HCT116 (cell line): ENCODE data around the gene RECQL5. TPM values are rescaled to one million over a fixed set of nuclear protein-coding genes. Genes with fewer than 3 reads are reported as not detected.

Source experiments
- ATAC-seq: fragments of 200-7000 bp; cut with Tn5 transposase; 2 replicates; pipeline ENCODE4 v1.9.1; 2020; ENCODE audit warnings: mild to moderate bottlenecking, moderate library complexity
- Bru-seq: library from RNA; stranded (reverse); fragments of 400-500 nt; gene quantifications from one replicate; lab custom pipeline; 2021; lab: Mats Ljungman, UMichigan
- BruChase-seq, 2 experiments: library from RNA; stranded (reverse); fragments of 400-500 nt; gene quantifications; one replicate each; lab custom pipeline; 2021; lab: Mats Ljungman, UMichigan
- BruUV-seq: library from RNA; stranded (reverse); fragments of 400-500 nt; replicated peaks from 2 replicates; lab custom pipeline; 2021; lab: Mats Ljungman, UMichigan
- CTCF ChIA-PET: fragments of 300-600 bp; sonication (Branson Sonifier 250); formaldehyde crosslinking; loops from one replicate; lab custom pipeline; 2021; ENCODE audit warnings: antibody characterized with exemption; lab: Charles Lee
- POLR2A ChIA-PET: fragments of 300-600, 350-600 bp; sonication (Branson Sonifier 250); formaldehyde crosslinking; loops from one replicate; lab custom pipeline; 2021; ENCODE audit warnings: antibody characterized with exemption; lab: Charles Lee
- RAD21 ChIA-PET, 2 experiments: fragments of 300-600 bp; sonication (Branson Sonifier 250); formaldehyde crosslinking; loops; one replicate each; lab custom pipeline; 2023; ENCODE audit warnings: low total read pairs in 2 of 2; ENCODE audit not compliant: uncharacterized antibody in 2 of 2, unreplicated experiment in 2 of 2, low non-redundant PET in 1 of 2; lab: Charles Lee
- DNase-seq: peaks from one replicate; pipeline ENCODE4 v3.0.0-alpha.2; 2010; ENCODE audit warnings: low read depth, low spot score
- H2AFZ ChIP-seq: fragments of 200-600 bp; shearing (Covaris generic), sonication (generic); 2 replicates; pipeline ENCODE4 v1.6.1; 2017; ENCODE audit warnings: low read depth, mixed run types, mixed read lengths, antibody characterized with exemption, low read length; ENCODE audit not compliant: poor library complexity, severe bottlenecking
- H3K27ac ChIP-seq: 2 replicates; pipeline ENCODE4 v1.5.1; 2012; ENCODE audit warnings: low read depth, low read length
- H3K27me3 ChIP-seq: fragments of 200-600 bp; sonication (generic); 2 replicates; pipeline ENCODE4 v1.6.1; 2016; ENCODE audit warnings: mixed run types, low read length, mixed read lengths; ENCODE audit not compliant: insufficient read depth
- H3K36me3 ChIP-seq, 2 experiments: fragments of 200-500 bp in 1 of 2; fragments of 200-600 bp in 1 of 2; sonication (Bioruptor generic) in 1 of 2; sonication (generic) in 1 of 2; 2 replicates each; pipeline versions ENCODE4 v1.5.1 to v1.6.1; 2014 to 2016; ENCODE audit warnings: low read length in 2 of 2, inconsistent platforms in 1 of 2, mixed read lengths in 1 of 2, mixed run types in 1 of 2; ENCODE audit not compliant: insufficient read depth in 2 of 2, control insufficient read depth in 1 of 2
- H3K4me1 ChIP-seq, 2 experiments: fragments of 200-600 bp in 1 of 2; sonication (generic) in 1 of 2; 2 replicates each; pipeline versions ENCODE4 v1.5.1 to v1.6.1; 2012 to 2017; ENCODE audit warnings: low read length in 2 of 2, inconsistent platforms in 1 of 2, mild to moderate bottlenecking in 1 of 2, mixed read lengths in 1 of 2, mixed run types in 1 of 2, moderate library complexity in 1 of 2; ENCODE audit not compliant: insufficient read depth in 2 of 2, control insufficient read depth in 1 of 2
- H3K4me2 ChIP-seq: fragments of 200-600 bp; sonication (generic); 2 replicates; pipeline ENCODE4 v1.6.1; 2017; ENCODE audit warnings: mixed run types, low read length, mixed read lengths
- H3K4me3 ChIP-seq, 2 experiments: fragments of 200-600 bp in 1 of 2; sonication (generic) in 1 of 2; replicated peaks in 1 of 2; 2 replicates each; pipeline ENCODE4 v1.5.1; 2011 to 2016; ENCODE audit warnings: low read length in 2 of 2, control low read depth in 1 of 2, low read depth in 1 of 2, mild to moderate bottlenecking in 1 of 2, mixed read lengths in 1 of 2, mixed run types in 1 of 2
- H3K79me2 ChIP-seq: fragments of 200-600 bp; sonication (generic); 2 replicates; pipeline ENCODE4 v1.6.1; 2017; ENCODE audit warnings: mild to moderate bottlenecking, mixed run types, low read length, moderate library complexity, mixed read lengths; ENCODE audit not compliant: insufficient read depth
- H3K9ac ChIP-seq: fragments of 200-600 bp; sonication (generic); 2 replicates; pipeline ENCODE4 v1.6.1; 2016; ENCODE audit warnings: low read length, mixed read lengths
- H3K9me2 ChIP-seq: fragments of 200-600 bp; sonication (generic), shearing (Covaris generic); 2 replicates; pipeline ENCODE4 v1.6.1; 2017; ENCODE audit warnings: mixed run types, mild to moderate bottlenecking, moderate library complexity; ENCODE audit not compliant: insufficient read depth
- H3K9me3 ChIP-seq, 2 experiments: fragments of 200-500 bp in 1 of 2; fragments of 200-600 bp in 1 of 2; sonication (Bioruptor generic) in 1 of 2; sonication (generic) in 1 of 2; 2 replicates each; pipeline ENCODE4 v1.6.1; 2014 to 2017; ENCODE audit warnings: low read length in 2 of 2, mixed read lengths in 2 of 2, inconsistent platforms in 1 of 2, low read depth in 1 of 2, mild to moderate bottlenecking in 1 of 2, mixed run types in 1 of 2, moderate library complexity in 1 of 2; ENCODE audit not compliant: control insufficient read depth in 1 of 2, insufficient read depth in 1 of 2
- H4K20me1 ChIP-seq: fragments of 200-600 bp; sonication (generic), shearing (Covaris generic); 2 replicates; pipeline ENCODE4 v1.6.1; 2017; ENCODE audit warnings: mixed run types, mild to moderate bottlenecking, moderate library complexity; ENCODE audit not compliant: insufficient read depth
- ATF3 ChIP-seq: IDR thresholded peaks from 2 replicates; pipeline ENCODE4 v1.6.1; 2012
- CEBPB ChIP-seq: IDR thresholded peaks from 2 replicates; pipeline ENCODE4 v1.6.1; 2012; ENCODE audit warnings: low read depth
- EGR1 ChIP-seq: IDR thresholded peaks from 2 replicates; pipeline ENCODE4 v1.6.1; 2012; ENCODE audit warnings: low read depth
- ELF1 ChIP-seq: IDR thresholded peaks from 2 replicates; pipeline ENCODE4 v1.6.1; 2012; ENCODE audit warnings: low read depth, borderline replicate concordance
- EZH2 ChIP-seq: fragments of 200-600 bp; sonication (generic); IDR thresholded peaks from 2 replicates; pipeline ENCODE4 v1.6.1; 2017; ENCODE audit warnings: antibody characterized with exemption, mixed run types
- EZH2phosphoT487 ChIP-seq: fragments of 200-600 bp; IDR thresholded peaks from 2 replicates; pipeline ENCODE4 v1.6.1; 2018; ENCODE audit warnings: antibody characterized with exemption, borderline replicate concordance
- FOSL1 ChIP-seq: IDR thresholded peaks from 2 replicates; pipeline ENCODE4 v1.6.1; 2012; ENCODE audit warnings: low read depth
- JUND ChIP-seq: IDR thresholded peaks from 2 replicates; pipeline ENCODE4 v1.6.1; 2012
- MAX ChIP-seq: IDR thresholded peaks from 2 replicates; pipeline ENCODE4 v1.6.1; 2012
- POLR2A ChIP-seq: IDR thresholded peaks from 2 replicates; pipeline ENCODE4 v1.7.0; 2011; ENCODE audit warnings: borderline replicate concordance; ENCODE audit not compliant: insufficient read depth, insufficient read length; ENCODE audit errors: extremely low read depth
- POLR2AphosphoS5 ChIP-seq: IDR thresholded peaks from 2 replicates; pipeline ENCODE4 v1.6.1; 2011; ENCODE audit warnings: mild to moderate bottlenecking, low read depth, low read length, moderate library complexity
- RAD21 ChIP-seq: IDR thresholded peaks from 2 replicates; pipeline ENCODE4 v1.6.1; 2012; ENCODE audit warnings: low read depth, mild to moderate bottlenecking
- REST ChIP-seq: IDR thresholded peaks from 2 replicates; pipeline ENCODE4 v1.6.1; 2012; ENCODE audit warnings: low read depth
- SP1 ChIP-seq: IDR thresholded peaks from 2 replicates; pipeline ENCODE4 v1.6.1; 2012; ENCODE audit warnings: low read depth
- SRF ChIP-seq: IDR thresholded peaks from 2 replicates; pipeline ENCODE4 v1.6.1; 2012; ENCODE audit warnings: low read depth
- TCF7L2 ChIP-seq: IDR thresholded peaks from 2 replicates; pipeline ENCODE4 v1.7.0; 2011; ENCODE audit warnings: borderline replicate concordance, inconsistent platforms; ENCODE audit not compliant: insufficient read depth, insufficient read length; ENCODE audit errors: extremely low read depth
- YY1 ChIP-seq: IDR thresholded peaks from 2 replicates; pipeline ENCODE4 v1.6.1; 2011; ENCODE audit warnings: low read length, low read depth, moderate library complexity, mild to moderate bottlenecking; ENCODE audit not compliant: insufficient replicate concordance; ENCODE audit errors: extremely low read depth
- ZBTB33 ChIP-seq: IDR thresholded peaks from 2 replicates; pipeline ENCODE4 v1.6.1; 2011; ENCODE audit warnings: mild to moderate bottlenecking, low read length, moderate library complexity; ENCODE audit not compliant: insufficient replicate concordance; ENCODE audit errors: extremely low read depth
- ZFX ChIP-seq: fragments of 450-650 bp; IDR thresholded peaks from 2 replicates; pipeline ENCODE4 v1.6.1; 2017
- intact Hi-C: fragments of 100-400 bp; cut with micrococcal nuclease; formaldehyde crosslinking; loops from 2 replicates; pipeline ENCODE4 v1.10.0; 2022
- long read RNA-seq: library from polyadenylated mRNA; unstranded; transcript quantifications from one replicate; pipeline ENCODE4 v2.0.0, GENCODE V29; 2021; ENCODE audit not compliant: unreplicated experiment
- polyA plus RNA-seq: library from polyadenylated mRNA; unstranded; fragments of >200 nt; gene quantifications from 2 replicates; pipeline ENCODE4 v1.2.1, GENCODE V29; 2012; ENCODE audit warnings: missing spikeins
- total RNA-seq: library from RNA; stranded (reverse); gene quantifications from one replicate; pipeline ENCODE4 v1.2.1, GENCODE V29; 2021; ENCODE audit not compliant: unreplicated experiment

The RECQL5 gene
- total RNA-seq = 83.3 TPM
- 55.3 and 61.6 TPM in 2 replicates for polyA plus RNA-seq
- percentile 75 among the genes with signal in this experiment for Bru-seq, nascent RNA
- BruChase-seq, experiment 1, labeled RNA remaining after a 6-hour chase = percentile 73 among the genes with signal in this experiment
- BruChase-seq, experiment 2, labeled RNA remaining after a 2-hour chase = percentile 69 among the genes with signal in this experiment
- long read RNA-seq, transcript RECQL5-201 (20 exons, 3,704 nt) = major isoform, 6 of 87 reads
- long read RNA-seq, partial matches to known transcripts = 37 of 87 reads
- long read RNA-seq, other reads (novel, unspliced or antisense) = 43 of 87 reads

- peak within 1 kb of the TSS; percentile 89 for H3K9ac ChIP-seq
- no peak within 1 kb of the TSS for H2AFZ ChIP-seq
- H3K27me3 ChIP-seq = no peaks in the 10 kb centered on the region
- RAD21 ChIA-PET = interaction anchor here in 1 of 2 experiments (1.3 kb wide), 1 partner anchor 81 kb away, joined by 3 read pairs; no protein-coding TSS in a partner anchor
- peaks cover 41 to 42% of the 10 kb centered on the region in 2 experiments for H3K36me3 ChIP-seq
- H3K27ac ChIP-seq = peak within 1 kb of the TSS; percentile 74
- H4K20me1 ChIP-seq = 0 out of 2 replicates have a peak, but pooled peaks cover 4% of the 10 kb centered on the region
- no peaks in the 10 kb centered on the region for H3K9me2 ChIP-seq
- H3K4me1 ChIP-seq = peaks cover 13 to 19% of the 10 kb centered on the region in 2 experiments; a peak in 3 of 4 replicates
- peak; percentile 99 for DNase-seq
- intact Hi-C loops = no loop called here
- peaks cover 70% of the 10 kb centered on the region for H3K79me2 ChIP-seq
- peak within 1 kb of the TSS; percentile 81 for H3K4me2 ChIP-seq
- POLR2A ChIA-PET = interaction anchor here (0.7 to 1.5 kb wide), 6 partner anchors 13 to 113 kb away, joined by 3 to 6 read pairs (median 4); no protein-coding TSS in a partner anchor
- no peaks in the 10 kb centered on the region for H3K9me3 ChIP-seq
- TSS peak; percentile 76 for BruUV-seq
- CTCF ChIA-PET = interaction anchor here (0.5 to 2.4 kb wide), 8 partner anchors 8 to 415 kb away, joined by 3 to 14 read pairs (median 5); partner anchors contain the start of gene SMIM5
- ATAC-seq = peak; percentile 100
- H3K4me3 ChIP-seq = peak within 1 kb of the TSS; percentile 79 to 83
- TF ChIP-seq TCF7L2 (peak; percentile 30), MAX (peak; percentile 87), EZH2 (no peak), ELF1 (peak; percentile 93), ZBTB33 (no peak), JUND (peak; percentile 46; the same call in 1 of the 2 replicates), ATF3 (no peak), POLR2A (peak; percentile 69), EGR1 (peak; percentile 88), SRF (peak; percentile 95), FOSL1 (0 out of 2 replicates have a peak, but pooled peaks have one; percentile 44), SP1 (peak; percentile 91), REST (no peak), YY1 (peak; percentile 95), RAD21 (no peak), EZH2phosphoT487 (no peak), CEBPB (no peak), POLR2AphosphoS5 (peak; percentile 86), ZFX (no peak)
Observed at GRCh38 chr17:75666959-75667790, at the start of gene RECQL5, which contains the start of gene SAP30BP. Gene RECQL5, minus strand, starts transcription at chr17:75667154. Its CDS starts 597 bp downstream, at chr17:75666557. Gene SAP30BP, plus strand, starts transcription at chr17:75667338. Its CDS starts 35 bp downstream, at chr17:75667373.
